Measurements from ENCODE around the gene BMP7.

BMP7 gene

GRCh38 chr20:57134804-57135203 lies 131.6 kb downstream of the BMP7 start:
- TF ChIP-seq CTCF (IDR thresholded peaks at IDR 0.05; ENCODE audit: low read depth, low read length, missing control alignments) = no peak
- no peak overlapping the region for H3K4me3 ChIP-seq (ENCODE audit: low read depth, low read length)
- in situ Hi-C loops (cut with HindIII; ENCODE audit: low sequenced_read_pairs) = no loop called here
- no peak for DNase-seq (ENCODE audit: low read depth)

- no peak overlapping the region for H3K4me3 ChIP-seq (ENCODE audit: low read depth, low read length)
- in situ Hi-C loops (cut with HindIII; ENCODE audit: low sequenced_read_pairs) = no loop called here
- DNase-seq (ENCODE audit: low read depth) = no peak
- no peak for TF ChIP-seq CTCF (IDR thresholded peaks at IDR 0.05; ENCODE audit: low read depth, low read length, missing control alignments)
Measured at GRCh38 chr20:57133926-57134650, 132.4 kb downstream of the BMP7 start.

GRCh38 chr20:57131601-57132391 lies 134.6 kb downstream of the BMP7 start:
- no peak for DNase-seq (ENCODE audit: low read depth)
- no peak for TF ChIP-seq CTCF (IDR thresholded peaks at IDR 0.05; ENCODE audit: low read depth, low read length, missing control alignments)
- in situ Hi-C loops (cut with HindIII; ENCODE audit: low sequenced_read_pairs) = no loop called here
- H3K4me3 ChIP-seq (ENCODE audit: low read depth, low read length) = no peak overlapping the region

- no peak overlapping the region for H3K4me3 ChIP-seq (ENCODE audit: low read depth, low read length)
- DNase-seq (ENCODE audit: low read depth) = no peak
- in situ Hi-C loops (cut with HindIII; ENCODE audit: low sequenced_read_pairs) = no loop called here
- no peak for TF ChIP-seq CTCF (IDR thresholded peaks at IDR 0.05; ENCODE audit: low read depth, low read length, missing control alignments)
Measured at GRCh38 chr20:57131077-57131476, 135.4 kb downstream of the BMP7 start.

GRCh38 chr20:57130160-57130772 lies 136.2 kb downstream of the BMP7 start:
- no peak for TF ChIP-seq CTCF (IDR thresholded peaks at IDR 0.05; ENCODE audit: low read depth, low read length, missing control alignments)
- DNase-seq (ENCODE audit: low read depth) = no peak
- in situ Hi-C loops (cut with HindIII; ENCODE audit: low sequenced_read_pairs) = no loop called here
- H3K4me3 ChIP-seq (ENCODE audit: low read depth, low read length) = no peak overlapping the region

- no peak for TF ChIP-seq CTCF (IDR thresholded peaks at IDR 0.05; ENCODE audit: low read depth, low read length, missing control alignments)
- no peak for DNase-seq (ENCODE audit: low read depth)
- H3K4me3 ChIP-seq (ENCODE audit: low read depth, low read length) = no peak overlapping the region
- in situ Hi-C loops (cut with HindIII; ENCODE audit: low sequenced_read_pairs) = no loop called here
Measured at GRCh38 chr20:57129303-57129702, 137.1 kb downstream of the BMP7 start.
